HG03175 (cell line): Measurements from ENCODE around the gene SLC1A7.

Experiments used
- ATAC-seq: cut with Tn5 transposase; IDR thresholded peaks from one replicate; pipeline ENCODE4 v1.9.1; 2021; ENCODE audit warnings: mild to moderate bottlenecking, moderate library complexity; ENCODE audit not compliant: unreplicated experiment

Gene SLC1A7

DNA sequence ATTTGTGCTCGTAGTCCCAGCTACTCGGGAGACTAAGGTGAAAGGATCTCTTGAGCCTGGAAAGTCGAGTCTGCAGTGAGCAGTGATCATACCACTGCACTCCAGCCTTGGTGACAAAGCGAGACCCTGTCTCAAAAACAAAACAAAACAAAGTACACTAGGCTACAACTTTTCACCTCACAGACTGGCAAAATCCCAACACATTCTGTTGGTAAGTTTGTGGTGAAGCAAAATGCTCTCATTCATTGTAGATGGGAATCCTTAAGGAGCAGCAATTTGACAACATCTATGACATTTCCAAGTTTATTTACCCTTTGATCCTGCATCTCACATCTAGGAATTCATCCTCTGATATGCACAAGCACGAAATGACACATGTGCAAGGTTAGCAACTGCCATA is 20.2 kb upstream of the SLC1A7 start:
- no peak for ATAC-seq

DNA sequence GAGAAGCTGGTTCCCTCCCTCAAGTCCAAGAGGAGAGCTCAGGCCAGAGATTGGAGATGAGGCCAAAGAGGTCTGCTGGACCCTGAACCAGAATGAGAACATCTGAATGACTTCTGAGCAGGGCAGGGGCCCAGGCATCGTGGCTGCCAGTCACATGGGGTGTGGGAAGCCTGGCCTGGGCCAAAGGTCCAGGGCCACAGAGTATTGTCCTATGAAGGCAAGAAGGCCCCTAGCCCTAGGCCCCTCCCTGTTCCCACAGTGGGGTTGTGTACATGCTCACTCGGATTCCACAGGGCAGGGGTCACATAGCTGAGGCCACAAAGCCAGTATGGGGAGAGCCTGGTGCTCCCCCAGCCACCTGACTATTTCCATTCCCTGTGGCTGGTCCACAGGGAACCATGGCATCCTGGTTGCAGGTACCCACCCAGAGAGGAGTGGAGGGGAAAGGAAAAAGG is 18.5 kb upstream of the SLC1A7 start:
- no peak for ATAC-seq

DNA sequence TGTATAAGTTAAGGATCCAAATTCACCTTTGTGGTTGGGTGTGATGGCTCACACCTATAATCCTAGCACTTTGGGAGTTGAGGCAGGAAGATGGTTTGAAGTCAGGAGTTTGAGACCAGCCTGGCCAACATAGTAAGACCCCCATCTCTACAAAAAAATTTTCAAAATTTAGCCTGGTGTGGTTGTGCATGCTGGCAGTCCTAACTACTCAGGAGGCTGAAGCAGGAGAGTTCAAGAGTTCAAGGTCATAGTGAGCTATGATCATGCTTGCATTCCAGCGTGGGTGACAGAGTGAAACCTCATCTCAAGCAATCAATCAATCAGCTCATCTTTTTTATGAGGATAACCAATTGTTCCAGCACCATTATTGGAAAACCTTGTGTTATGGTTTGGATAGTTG is 16.5 kb upstream of the SLC1A7 start:
- no peak for ATAC-seq

DNA sequence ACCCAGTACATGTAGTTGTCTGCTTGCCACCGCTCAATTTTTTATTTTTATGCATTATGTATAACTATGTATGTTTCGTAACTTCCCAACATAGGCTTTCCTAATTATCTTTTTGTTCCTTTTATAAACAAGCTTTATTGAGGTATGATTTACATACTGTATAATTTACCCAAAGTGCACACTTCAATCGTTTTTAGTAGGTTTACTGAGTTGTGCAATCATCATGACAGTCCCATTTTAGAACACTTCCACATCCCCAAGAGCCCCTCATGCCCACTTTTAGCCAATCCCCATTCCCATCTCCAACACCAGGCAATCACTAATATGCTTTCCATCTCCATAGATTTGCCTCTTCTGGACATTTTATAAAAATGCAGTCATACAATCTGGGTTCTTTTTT is 14.3 kb upstream of the SLC1A7 start:
- ATAC-seq: no peak

DNA sequence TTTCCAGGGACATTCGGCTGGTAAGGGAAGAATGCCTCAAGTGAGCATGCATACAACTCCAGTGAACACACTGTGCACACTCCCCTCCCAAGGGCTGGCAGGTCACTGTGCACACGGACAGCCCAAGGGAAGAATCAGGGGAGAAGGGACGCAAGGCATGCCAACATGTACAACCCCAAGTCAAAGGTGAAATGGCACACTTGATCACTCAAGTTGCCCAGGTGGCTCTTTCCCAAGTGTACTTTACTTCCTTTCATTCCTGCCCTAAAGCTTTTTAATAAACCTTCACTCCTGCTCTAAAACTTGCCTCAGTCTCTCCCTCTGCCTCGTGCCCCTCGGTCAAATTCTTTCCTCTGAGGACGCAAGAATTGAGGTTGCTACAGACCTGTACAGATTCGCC is 13.5 kb upstream of the SLC1A7 start:
- ATAC-seq: no peak

DNA sequence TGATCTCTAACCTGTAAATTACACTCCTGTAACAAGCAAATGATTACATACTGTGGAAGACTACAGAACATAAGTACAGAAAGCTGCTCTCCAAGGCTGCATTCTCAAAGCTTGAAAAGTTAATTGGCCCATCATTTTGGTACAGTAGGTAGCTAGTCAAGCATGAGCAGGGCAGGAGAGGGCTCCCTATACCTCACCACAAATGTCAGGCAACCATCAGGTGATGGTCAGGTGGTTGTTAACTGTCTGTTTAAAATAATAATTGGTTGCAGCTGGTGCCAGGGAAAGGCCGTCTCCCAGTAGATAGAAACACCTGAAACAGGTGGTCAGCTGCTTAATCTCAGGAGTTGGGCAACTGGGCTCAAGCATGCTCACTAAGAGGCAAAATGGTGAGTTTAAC is 13.1 kb upstream of the SLC1A7 start:
- no peak for ATAC-seq

DNA sequence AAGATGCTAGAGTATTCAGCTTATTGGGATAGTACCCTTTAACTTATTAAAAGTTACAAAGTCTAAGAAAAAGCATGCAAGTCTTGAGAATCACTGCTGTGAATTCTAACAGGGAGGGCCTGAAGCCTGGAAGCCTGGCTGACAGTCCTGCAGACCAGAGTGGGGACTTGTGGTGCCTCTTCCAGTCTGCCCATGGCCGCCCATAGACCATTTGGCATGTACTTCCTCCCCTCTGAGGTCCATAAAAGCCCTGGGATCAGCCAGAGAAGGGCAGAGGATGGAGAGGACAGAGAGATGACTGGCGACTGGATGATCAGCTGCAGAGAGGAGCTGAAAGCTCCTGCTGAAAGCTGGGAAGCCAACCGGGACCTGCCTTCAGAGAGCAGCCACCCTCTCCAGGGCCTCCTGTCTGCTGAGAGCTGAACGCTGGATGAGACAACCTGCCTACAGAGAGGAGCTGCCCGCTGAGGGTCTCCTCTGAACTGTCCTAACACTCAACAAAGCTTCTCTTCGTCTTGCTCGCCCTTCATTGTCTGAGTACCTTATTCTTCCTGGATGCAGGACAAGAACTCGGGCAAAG is 12.5 kb upstream of the SLC1A7 start:
- ATAC-seq: no peak

DNA sequence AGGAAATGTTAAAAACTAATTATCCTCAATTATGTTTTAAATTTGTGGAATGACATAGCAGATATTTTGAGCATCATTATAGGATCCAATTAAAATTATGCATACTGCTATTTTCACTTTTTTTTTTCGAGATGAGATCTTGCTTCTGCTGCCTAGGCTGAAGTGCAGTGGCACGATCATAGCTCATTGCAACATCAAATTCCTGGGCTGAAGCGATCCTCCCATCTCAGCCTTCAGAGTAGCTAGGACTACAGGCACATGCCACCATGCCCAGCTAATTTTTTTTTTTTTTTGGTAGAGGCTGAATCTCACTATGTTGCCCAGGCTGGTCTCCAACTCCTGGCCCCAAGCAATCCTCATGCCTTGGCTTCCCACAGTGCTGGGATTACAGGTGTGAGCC is 11.3 kb upstream of the SLC1A7 start:
- ATAC-seq: no peak

DNA sequence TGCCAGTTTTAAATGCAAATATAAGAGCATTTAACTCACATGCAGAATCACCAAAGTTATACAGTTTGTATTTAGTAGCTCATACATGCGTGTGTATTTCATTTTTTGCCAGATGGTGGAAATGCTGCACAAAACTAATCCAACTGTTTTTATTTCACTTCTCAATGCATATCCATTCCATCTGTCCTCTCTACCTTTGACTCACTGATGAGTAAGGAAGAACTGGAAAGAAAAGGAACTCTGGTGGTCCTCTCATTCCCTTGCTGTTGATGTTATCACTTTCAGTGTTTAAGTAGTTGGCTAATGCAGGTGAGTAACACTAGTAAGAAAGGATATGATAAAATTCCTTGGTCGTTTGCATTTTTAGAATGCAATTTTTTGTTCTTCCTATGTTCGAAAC is 5.7 kb upstream of the SLC1A7 start:
- no peak for ATAC-seq

DNA sequence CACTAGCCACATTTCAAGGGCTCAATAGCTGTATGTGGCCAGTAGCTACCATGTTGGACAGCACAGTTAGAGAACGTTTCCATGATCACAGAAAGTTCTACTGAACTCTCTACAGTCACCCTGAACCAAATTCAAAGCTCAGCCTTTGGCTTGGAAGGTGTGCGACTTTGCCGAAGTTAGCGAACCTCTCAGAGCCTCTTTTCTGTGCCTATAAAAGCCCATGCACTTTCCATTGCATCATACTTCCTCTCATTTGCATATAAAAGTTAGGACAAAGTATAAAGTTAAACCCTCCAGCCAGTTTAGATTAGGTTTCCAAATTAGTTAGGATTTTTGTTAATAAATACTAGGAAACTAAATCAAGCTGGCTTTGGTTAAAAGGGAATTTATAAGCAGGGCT is 4.7 kb upstream of the SLC1A7 start:
- ATAC-seq: no peak

DNA sequence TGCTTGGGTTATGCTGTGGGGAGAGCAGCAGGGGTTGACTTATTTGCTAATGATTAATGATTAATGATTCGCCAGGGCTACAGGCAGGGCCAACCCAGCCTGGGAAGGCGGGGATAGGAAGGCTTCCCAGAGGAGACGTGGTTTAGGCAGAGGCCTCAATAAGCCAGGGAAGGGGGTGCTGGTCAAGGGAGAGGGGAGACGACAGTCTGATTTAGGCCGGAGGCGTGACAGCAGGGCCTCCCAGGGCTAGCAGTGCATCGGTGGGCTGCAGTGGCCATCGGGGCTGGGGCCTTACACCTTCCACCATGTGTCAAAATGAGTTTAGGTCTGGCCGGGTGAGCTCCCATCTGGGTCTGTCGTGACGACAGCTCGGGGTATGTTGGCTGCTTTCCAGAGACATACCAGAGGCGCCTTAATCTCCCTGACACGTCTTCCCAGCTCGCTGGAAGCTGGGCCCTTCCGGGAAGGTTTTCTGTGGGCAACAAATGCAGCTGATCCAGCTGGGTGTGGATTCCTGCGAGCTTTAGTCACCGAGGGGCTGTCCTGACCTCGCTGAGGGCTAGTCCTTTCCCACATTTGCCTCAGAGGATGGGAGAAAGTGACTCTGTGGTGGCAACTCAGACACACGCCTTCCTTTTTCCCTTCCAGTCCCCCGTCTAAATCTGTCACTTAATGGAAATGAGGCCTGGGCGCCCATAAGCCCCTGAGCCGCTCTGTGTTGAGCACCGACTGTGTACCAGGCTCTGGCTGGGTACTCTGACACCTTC is 3.7 kb upstream of the SLC1A7 start:
- no peak for ATAC-seq

DNA sequence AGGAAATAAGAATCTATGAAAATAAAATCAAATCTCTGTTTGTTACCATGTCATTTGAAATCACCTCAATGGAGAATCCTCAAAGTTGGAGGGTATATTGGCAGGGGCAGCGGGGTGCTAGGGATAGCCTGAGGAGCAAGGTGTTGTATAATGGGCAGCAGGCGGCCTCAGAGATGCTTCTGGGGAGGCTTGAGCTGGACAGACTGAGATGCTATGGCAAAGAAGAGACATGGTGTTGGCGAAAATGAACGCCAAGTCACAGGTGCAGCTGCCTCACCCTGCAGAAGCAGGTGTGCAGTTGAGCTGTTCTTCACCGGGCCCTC is 3.1 kb upstream of the SLC1A7 start:
- ATAC-seq: no peak

DNA sequence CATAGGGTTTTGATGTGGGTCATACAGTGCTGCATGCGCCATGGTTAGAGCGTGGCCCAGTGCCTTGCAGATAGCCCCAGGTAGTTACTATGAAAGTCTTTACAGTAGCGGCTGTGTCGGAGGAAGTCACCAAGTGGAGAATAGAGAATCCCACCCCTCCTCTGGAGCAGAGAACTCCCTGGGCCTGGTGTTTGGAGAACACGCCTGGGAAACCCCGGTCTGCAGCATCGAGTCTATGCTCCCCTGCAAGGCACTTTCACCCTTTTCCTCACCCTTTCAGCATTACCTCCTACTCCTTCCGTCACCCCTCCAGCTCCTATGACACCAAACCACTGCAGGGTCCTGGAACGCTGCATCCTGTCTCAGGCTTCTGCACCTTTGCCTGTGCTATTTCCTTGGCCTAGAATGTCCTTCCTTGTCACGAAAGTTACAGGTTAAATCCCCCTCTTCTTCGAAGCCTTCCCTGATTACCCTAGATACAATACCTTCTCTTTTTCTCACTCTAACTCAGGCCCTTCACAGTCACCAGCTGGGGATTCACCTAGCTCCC is 2.7 kb upstream of the SLC1A7 start:
- no peak for ATAC-seq

DNA sequence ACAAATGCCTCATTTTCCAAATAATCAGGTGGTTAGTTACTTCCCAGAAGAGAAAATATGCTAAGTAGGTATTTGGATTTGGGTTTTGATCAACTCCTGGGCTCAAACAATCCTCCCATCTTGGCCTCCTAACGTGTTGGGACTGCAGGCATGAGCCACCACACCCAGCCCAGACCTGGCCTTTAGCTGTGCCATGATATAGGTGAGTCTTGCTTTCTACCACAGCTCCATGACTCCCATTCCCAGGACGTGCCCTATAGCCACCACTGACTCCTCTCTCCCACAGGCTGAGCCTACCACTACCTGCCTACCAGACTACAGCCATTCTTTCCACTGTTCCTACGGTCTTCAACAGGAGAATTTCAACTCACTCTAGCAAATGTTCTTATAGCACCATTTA is 1.8 kb upstream of the SLC1A7 start:
- ATAC-seq: no peak

DNA sequence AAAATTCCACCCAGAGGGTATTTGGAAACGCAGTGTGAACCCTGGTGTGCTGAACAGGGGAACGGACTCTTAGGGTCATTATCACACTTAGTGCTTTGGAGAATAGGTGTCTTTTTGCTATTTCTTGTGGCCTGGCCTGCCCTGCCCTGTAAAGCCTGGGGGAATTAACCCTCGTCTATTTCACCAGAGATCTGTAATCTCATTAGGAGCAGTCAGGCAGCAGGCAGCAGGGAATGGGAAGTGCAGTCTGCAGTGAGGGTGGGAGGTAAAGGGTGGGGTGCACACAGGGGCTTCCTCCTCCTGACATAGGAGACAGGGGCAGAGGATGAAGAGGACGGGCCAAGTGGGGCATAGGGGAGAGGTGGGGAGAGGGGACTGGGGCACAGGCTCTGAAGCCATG is 1.1 kb upstream of the SLC1A7 start:
- ATAC-seq: no peak

DNA sequence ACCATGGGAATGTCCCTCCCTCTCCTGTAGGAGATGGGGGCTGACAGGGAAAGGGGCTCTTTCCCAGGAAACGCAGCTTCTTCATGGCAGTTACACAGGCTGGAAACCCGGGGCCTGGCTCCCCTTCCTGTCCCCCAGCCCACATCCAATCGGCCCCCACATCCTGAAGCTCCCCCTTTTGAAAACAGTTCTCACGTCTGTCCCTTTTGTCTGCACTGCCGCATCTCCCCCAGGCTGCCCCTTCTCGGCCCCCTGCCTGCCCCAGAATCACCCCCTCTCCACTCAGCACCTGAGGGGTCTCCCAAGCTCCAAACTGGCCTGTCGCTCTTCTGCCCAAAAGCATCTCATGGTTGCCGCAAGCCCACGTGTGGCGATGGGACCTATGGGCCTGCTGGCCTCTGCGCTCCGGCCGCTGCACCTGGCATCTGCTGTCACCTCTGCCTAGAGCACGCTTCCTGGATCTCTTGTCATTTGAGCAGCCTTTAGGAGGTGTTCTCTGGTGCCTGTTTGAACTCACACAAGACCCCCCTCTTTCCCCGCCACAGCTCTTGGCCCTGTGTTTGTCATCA is 867 bp downstream of the SLC1A7 start:
- ATAC-seq: no peak

DNA sequence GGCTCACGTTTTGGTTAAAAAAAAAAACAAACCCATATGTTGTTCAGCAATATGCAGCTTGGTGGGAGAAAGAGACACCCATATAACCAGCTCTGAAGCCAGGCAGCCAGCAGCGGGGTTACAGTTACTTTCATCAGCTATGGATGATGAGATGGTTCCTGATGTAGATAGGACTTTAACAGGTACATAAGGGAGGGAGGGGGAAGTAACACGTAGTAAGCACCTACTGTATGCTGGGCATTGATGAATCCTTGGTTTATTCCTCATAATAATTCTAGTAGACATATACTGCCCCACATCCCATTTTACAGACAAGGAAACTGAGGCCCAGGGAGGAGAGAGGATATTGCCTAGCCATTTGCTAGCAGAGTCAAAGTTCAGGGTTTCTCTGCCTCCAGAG is 2.0 kb downstream of the SLC1A7 start:
- ATAC-seq: no peak

DNA sequence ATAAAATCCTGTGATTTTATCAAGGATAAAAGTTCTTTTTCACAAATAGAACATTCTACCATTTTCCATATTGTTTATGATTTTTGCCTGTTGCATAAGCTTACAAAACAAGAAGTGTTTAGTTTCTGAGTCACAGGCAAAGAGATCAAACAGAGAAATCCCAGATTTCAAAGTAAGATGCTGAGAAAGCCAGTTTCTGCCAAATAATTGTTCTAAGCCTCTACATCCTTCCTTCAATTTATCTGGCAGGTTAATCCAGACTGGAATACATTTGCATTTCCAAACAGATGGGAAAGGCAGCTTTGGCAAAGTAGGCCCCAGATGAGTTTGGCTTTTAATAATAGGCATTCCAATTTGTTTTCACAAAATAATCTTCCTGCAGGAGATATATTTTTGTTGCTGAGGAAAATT is 2.5 kb downstream of the SLC1A7 start:
- ATAC-seq: no peak

DNA sequence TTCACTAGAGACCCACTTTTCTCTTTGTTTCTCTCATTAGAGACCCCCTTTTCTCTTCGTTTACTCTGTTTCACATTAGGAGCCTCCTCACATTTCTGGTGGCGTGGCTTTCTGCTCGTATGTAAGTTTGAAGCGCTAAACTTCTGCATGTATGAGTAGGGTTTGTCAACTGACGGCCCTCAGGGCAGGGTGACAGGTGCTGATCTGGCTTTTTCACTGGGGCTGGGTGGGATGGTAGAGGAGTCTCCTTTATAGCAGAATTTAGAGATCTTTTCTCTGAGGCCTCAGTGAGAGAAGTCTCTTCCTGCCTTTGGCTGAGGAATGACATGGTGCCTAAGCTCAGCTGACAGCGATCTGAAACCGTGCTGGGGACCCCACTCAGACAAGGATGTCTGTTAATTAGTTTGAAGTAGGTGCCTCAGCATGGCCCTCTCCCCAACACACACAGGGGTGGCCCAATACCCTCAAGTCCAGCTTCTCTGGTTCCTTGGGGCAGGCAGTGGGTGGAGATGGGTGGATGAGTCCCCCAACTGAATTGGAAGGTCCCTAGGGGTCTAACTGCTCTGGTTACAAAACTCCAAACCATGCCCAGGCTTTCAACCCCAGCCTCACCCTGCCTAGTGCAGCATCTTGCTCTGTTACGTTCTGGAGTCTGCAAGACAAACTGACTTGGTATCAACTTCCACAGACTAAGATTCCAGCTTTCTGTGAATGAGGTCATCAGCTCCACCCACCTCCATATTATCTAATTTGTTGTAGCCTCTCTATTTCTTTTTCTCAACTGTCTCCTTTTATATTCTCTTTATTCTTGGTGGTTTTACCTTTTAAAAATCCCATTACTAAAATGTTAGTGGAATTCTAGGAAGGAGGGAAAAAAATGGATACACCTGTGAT is 3.2 kb downstream of the SLC1A7 start:
- ATAC-seq: no peak

DNA sequence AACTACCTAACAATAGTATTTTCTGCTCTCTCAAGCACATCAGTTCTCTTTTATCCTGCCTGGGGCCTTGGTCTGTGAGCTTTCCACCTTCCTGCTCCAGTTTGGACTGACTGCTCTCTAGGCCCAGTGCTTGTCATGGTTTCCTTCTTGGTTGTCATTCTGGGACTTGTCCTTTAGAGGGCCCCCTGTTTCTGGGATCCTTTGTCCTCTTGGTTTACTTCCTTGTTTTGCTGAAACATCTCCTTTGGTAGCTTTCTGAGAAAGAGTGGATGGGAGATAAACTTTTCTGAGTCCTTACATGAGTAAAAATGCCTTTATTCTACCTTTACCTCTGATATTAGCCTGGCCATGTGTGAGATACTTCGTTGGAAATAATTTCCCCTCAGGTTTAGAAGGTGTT is 4.7 kb downstream of the SLC1A7 start:
- ATAC-seq: no peak

DNA sequence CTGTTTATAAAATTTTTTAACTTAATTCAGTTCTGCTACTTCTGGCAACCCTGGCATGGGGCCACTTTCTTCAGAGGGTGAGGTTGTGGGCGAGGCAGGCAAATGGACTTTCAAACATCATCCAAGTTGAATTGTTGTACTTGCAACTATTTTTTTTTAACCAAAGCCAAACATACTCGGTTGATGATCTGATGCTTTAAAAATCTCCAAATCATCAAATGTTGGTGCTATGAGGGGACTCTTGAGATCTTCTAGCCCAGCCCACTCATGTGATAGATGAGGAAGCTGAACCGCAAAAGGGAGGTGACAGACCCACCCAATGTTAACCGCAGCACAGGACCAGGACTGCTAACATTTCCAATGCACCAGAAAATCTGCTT is 6.7 kb downstream of the SLC1A7 start:
- no peak for ATAC-seq
